NCI-H2081 treated with DMSO at 0.1 percent for 48 hours (cell line): ENCODE data around the gene MYCT1.
"Not testable (repeated sequence)": the region's sequence is repeated elsewhere in the genome, so short reads cannot be mapped to it uniquely, and the experiment has no call there.

Experiments used
- DNase-seq: peaks from one replicate; lab custom pipeline; 2025; lab: John Stamatoyannopoulos, UW

The MYCT1 gene

DNA sequence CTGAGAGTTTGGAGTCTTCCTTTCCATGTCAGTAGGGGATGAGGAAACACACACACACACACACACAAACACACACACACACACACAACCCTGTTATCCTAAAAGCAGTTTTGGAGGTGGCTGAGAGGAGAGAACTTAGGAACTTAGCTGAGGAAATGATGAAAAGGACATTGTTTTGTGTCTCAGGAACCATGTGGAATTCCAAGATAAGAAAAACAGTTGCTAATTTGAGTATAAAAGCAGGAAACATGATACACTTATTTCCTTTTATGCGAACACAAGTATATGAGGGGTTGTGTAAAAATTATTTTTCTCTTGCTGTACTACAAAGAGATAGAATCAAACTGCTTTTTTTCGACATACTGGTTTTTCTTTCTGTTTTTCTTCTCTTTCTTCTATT is at the start of gene MYCT1:
MYCT1 (plus strand) TSS at position 264 of the 400 bp plus-strand sequence; CDS start at position 270, 6 bp downstream.
- no peak for DNase-seq

- no peak for DNase-seq
Measured at GRCh38 chr6:152648105-152648504, 49.6 kb upstream of the MYCT1 start.

GRCh38 chr6:152651986-152652385 is 45.7 kb upstream of the MYCT1 start:
- no peak for DNase-seq

- DNase-seq: no peak
Measured at GRCh38 chr6:152661776-152662175, 35.9 kb upstream of the MYCT1 start.

DNA sequence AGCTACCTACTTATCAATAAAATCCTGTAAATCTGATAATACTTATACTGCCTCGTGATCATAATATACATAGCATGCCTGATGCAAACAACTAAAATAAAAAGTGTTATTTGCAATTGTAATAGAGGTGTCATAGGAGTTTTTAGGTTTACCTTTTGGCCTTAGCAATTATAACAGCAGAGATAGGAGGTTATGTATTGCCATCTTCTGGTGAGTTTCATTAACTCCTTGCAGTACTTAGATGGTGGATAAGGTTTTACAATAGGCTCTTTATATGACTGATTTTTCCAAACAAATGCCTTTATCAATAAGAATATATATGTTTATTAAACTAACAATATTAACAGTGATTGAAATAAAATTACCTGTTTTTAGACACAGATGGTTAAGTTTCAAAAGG is 27.8 kb upstream of the MYCT1 start:
- no peak for DNase-seq

DNA sequence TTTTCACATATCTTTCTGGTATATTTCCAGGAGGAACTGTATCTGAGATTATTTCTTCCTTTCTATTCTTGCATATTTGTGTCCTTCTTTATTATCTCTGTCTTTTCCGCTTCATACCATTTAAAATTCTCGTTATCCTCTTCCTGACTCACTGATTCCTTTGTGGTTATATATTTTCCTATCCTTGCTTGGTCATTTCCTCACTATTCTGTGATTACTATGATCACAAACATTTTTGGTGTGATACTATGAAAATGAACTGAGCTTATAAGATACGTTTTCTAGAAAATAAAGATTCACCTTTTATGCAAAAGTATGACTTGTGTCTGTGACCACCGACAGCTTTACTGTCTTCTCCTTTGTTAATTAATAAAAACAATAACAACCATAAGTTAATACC is 26.5 kb upstream of the MYCT1 start:
- no peak for DNase-seq

- no peak for DNase-seq
Measured at GRCh38 chr6:152673236-152673635, 24.5 kb upstream of the MYCT1 start.

- DNase-seq: no peak
Measured at GRCh38 chr6:152680151-152680550, 17.5 kb upstream of the MYCT1 start.

DNA sequence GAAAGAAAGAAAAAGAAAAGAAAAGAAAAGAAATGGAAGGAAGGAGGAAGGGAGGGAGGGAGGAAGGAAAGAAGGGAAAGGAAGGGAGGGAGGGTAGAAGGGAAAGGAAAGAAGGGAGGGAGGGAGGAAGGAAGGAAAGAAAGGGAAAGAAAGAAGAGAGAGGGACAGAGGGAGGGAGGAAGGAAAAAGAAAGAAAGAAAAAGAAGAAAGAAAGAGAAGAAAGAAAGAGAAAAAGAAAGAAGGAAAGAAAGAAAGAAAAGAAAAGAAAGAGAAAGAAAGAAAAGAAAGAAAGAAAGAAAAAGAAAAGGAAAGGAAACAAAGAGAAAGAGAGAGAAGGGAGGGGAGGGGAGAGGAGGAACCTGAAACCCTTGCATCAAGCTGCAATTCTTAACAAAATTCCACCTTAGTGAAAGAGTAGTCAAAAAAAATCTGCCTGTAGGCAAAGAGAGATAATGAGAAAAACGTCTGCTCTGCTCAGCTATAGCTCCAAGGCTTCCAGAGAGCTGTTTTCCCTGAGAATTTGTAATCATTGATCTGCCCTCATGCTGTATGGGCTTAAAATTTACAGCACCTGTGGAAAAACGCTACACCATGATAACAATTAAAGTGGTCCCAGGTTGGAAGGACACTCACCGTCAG is 16.7 kb upstream of the MYCT1 start:
- no peak for DNase-seq

DNA sequence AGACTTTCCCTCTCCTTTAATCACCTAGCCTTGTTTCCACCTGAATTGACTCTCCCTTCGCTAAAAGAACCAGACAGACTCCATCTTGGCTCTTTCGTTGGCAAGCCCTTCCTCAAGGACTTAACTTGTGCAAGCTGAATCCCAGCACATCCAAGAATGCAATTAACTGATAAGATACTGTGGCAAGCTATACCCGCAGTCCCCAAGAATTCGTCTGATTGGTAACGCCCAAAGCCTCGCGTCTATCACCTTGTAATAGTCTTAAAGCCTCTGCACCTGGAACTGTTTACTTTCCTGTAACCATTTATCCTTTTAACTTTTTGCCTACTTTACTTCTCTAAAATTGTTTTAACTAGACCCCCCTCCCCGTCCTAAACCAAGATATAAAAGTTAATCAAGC is 15.6 kb upstream of the MYCT1 start:
- no peak for DNase-seq

GRCh38 chr6:152682935-152683334 is 14.8 kb upstream of the MYCT1 start:
- not testable (repeated sequence) for DNase-seq

- no peak for DNase-seq
Measured at GRCh38 chr6:152685819-152686218, 11.9 kb upstream of the MYCT1 start.

- no peak for DNase-seq
Measured at GRCh38 chr6:152695372-152696045, 2.2 kb upstream of the MYCT1 start.

GRCh38 chr6:152696522-152696921 is 1.2 kb upstream of the MYCT1 start:
- DNase-seq: no peak

- DNase-seq: no peak
Measured at GRCh38 chr6:152698692-152699091, 995 bp downstream of the MYCT1 start.

DNA sequence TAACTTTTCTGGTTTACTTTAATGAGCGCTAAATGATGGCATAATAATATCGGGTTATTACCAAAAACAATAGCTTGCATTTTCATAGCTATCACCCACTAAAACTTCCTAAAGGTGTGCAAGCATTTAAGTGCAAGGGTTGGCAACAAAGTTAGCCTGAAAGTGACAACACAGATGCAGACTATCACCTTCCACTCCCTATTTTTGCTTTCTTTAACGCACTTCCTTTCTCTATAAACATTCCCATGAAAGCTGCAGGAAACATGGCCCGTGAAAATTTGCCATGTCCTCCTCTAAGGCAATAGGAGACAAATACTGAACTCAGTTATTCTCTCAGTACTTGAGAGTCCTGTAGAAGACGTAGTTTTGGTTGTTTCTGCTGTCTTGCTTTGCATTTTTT is 2.7 kb downstream of the MYCT1 start:
- no peak for DNase-seq

DNA sequence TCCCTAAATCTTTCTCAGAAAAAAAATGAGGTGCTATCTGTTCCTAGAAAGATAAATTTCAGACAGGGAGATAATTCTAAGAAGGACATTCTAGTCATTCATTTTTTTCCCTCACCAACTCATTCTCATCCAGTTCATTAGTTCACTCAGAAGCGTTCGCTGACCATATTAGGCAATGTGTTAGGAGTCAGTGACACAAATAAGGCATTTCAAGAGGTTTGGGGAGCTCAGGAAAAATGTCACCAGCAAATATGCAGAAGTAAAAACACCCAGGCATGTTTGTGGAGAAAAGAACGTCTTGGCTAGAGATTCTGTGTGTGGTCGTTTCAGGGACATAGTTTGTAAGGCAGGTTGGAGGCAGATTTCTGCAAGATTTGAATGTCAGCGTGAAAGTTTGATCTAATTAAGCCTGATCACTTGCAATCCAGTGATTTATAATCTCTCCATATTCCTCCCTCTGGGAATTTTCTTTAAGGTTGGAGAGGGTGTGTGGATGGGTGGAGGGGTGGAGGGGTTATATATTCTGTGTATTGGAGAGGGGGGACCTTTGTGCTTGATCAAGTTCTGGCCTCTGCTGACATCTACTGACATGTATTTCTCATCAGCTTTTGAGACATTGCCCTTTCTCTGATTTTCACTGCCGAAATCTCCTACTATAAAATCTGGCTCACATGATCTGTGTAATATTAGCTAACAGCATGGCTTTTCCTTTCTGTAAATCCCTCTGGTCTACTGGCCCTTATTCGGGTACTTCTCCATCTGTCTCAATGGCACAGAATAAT is 3.6 kb downstream of the MYCT1 start:
- no peak for DNase-seq

- DNase-seq: no peak
Measured at GRCh38 chr6:152701863-152702401, 4.2 kb downstream of the MYCT1 start.

- DNase-seq: not testable (repeated sequence)
Measured at GRCh38 chr6:152703750-152704149, 6.1 kb downstream of the MYCT1 start.

GRCh38 chr6:152705327-152705726 is 7.6 kb downstream of the MYCT1 start:
- no peak for DNase-seq

DNA sequence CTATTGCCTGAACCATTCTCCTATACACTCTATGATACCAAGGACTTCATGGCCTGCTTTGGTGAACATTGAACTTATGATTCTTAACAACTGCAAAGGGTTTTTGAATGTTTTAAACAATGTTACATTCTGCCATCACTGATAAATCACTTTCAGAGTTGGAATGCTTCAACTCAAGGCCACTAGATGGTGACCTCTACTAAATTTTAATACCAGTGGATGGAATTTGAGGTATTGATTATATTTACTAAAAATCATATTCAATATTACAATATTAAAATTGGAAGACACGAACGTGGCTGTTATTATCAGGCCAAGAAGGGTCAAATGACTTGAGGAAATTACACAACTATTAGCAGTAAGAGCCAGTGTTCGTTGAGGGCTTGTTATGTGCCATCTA is 18.6 kb downstream of the MYCT1 start:
- no peak for DNase-seq

DNA sequence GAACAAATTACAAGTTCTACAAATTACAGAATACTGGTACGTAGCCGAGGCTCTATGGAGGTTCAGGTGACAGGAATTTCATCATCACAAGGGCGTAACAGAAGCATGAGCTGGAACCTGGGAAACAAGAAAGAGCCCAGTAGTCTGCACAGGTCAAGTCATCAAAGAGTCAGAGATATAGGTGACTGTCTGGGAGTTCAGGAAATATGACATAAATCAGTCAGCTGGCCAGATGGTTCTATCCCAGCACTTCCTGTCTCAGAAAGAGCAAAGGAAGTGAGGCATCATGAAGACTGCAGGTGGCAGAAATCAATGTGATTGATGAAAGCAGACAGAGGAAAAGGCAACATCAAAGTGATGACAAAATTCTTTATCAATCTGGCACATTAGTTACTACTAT is 23.3 kb downstream of the MYCT1 start:
- DNase-seq: no peak

- no peak for DNase-seq
Measured at GRCh38 chr6:152721956-152722355, 24.3 kb downstream of the MYCT1 start.
